Activated CD8-positive, alpha-beta memory T cell treated with anti-CD3 and anti-CD28 coated beads, Interleukin-2, amount 50 U/mL, for 48 hours (primary cell): ENCODE data around the gene CLDN19.
"Not testable (repeated sequence)": the region's sequence is repeated elsewhere in the genome, so short reads cannot be mapped to it uniquely, and the experiment has no call there.

Experiments
- DNase-seq: peaks from one replicate; pipeline ENCODE4 v3.0.0-alpha.2; 2020

Gene CLDN19

DNA sequence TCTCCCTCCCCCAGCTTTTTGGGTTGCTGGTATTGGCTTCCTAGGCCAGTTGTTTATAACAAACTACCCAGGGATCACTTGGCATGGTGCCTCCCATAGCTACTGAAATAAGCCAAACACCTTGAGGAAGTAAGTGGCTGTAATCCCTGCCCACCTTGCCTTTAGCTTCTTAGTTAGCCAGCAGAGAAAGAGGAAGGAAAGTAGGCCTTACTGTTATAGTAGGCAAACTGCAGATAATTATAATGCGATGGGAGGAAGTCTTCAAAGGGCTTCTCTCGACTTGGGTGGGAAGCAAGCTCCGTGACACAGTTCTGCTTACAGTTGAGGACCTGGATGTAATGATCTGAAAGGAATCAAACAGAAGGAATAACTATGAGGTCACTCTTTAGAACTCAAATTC lies 18.6 kb upstream of the CLDN19 start:
- DNase-seq = no peak

- no peak for DNase-seq
These were observed 17.8 kb upstream of the CLDN19 start for GRCh38 chr1:42757892-42758275.

GRCh38 chr1:42756956-42757891 lies 17.2 kb upstream of the CLDN19 start:
- DNase-seq = no peak

- no peak for DNase-seq
These were observed 13.0 kb upstream of the CLDN19 start for GRCh38 chr1:42753070-42753469.

DNA sequence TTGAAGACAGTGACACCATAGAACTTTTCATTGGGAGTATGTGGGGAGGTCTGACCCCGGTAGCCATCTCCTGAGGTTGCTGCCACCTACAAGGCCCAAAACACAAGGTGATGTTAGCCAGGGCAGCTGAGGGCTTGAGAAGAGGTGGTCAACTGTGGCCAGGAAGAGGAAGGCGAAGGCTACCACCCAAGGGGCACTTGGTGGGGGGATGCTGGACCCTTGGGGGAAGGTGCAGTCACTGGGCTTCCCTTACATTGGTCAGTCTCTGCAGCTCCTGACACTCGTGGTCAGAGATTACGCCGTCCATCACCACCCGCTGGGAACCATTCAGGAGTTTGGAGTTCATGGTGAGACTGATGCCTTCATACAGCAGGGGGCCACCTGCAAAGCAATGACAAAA lies 12.2 kb upstream of the CLDN19 start:
- no peak for DNase-seq

GRCh38 chr1:42751511-42752070 lies 11.6 kb upstream of the CLDN19 start:
- not testable (repeated sequence) for DNase-seq

- no peak for DNase-seq
These were observed 10.0 kb upstream of the CLDN19 start for GRCh38 chr1:42750041-42750440.

DNA sequence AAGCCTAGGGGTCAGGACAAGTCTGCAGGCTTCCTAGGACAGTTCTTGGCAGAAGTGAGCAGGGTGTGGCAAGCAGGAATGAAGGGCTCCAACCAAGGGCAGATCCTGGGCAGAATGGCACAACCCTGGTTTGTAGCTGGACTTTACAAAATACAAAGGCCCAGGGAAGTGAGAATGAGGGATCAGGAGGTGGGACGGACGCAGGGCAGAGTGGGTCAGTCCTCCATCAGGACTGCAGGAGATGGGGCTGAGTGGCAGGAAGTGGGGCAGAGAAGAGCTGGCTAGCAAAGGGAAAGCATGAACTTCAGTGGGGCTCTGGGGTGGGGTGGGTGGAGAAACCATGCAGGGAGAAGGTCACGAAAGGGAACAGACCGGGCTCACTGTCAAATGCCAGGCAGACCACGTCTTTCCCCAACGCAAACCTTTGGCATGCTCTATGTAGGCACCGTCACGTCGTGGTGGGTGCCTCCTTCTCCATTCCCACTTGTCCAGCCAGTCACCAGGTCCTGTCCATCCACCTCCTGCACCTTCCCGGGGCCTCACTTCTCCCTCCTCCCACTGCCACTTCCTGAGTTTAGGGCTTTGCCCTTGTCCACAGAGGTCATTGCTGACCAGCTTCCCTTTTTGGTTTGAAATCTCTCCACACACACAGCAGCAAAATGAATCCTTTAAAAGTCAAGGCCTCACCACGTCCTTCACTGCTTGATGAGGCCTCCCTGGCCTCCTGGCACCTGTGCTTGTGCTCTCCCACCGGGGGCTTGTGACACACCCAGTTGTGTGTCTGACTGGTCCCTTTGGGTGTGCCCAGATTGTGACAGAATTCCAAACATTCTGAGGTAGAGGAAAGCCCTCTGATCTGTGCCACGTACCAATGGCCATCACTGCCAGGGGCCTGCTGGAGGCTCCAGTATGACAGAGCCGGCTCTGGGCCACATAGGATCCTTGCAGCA lies 8.7 kb upstream of the CLDN19 start:
- DNase-seq = no peak

- DNase-seq = no peak
These were observed 8.0 kb upstream of the CLDN19 start for GRCh38 chr1:42748021-42748420.

DNA sequence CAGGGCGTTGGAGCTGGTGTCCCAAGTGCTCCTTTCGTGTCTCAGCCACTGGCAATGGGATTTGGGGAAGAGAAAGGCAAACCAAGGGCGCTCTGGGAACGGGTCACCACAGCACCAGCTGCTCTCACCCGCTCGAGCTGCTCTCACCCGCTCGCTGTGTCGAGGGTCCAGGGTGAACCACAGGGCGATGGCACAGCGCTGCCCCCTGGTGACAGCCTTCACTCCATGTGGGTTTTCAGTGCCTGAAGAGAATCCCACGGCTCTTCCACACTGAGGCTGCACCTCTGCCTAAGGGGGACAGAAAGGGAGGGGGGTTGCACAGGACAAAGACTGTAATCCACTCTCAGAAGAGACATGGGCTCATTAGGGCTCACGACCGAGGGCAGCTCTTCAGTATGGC lies 7.1 kb upstream of the CLDN19 start:
- peak; percentile 72 for DNase-seq

DNA sequence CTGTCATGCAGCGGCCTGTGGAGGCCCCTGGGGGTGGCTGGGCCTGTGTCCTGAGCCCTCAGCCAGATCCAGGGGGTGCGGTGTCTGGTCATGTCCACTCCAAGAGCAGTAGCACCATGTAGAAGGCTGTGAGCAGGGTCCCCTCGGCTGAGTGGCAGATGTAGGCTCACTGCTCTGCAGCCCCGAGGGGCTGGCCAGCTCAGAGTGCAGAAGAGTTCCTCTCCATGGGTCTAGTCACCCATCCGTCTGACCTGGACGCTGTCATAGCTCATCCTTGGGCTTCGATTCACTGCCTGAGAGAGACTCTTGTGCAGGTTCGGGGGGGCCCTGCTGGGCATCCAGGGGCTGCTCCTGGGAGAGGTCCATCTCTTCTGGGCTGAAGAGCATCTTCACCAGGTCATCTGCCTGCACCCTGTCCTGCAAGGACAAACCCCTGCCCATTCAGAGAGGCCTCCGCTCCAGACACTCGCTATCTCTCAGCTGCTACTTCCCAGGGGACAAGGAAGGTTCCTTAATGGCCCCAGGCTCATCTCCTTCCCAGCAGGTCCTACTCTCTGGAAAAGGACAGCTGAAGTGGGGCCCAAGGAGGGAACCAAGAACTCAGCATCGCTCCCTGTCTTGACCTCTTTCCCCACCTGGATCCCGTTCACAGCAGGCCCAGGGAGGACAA lies 6.5 kb upstream of the CLDN19 start:
- DNase-seq = peak; percentile 39

DNA sequence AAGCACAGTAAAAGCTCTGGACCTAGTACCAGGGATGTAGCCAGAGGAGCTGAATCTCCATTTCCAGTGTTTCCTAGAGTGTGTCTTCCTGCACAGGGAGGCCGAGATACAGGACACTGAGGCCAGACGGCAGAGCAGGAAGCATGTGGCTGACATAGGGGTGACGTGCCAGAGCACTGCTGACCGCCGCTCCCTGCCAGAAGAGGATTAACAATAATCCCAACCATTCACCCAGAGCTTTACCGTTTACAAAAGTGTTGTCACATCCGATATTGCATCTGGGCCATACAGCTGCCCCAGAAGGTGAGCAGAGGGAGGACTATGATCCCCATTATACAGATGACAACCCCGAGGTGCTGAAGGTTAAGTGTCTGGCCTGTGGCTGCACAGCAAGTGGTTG lies 5.8 kb upstream of the CLDN19 start:
- no peak for DNase-seq

GRCh38 chr1:42744148-42744413 lies 4.0 kb upstream of the CLDN19 start:
- no peak for DNase-seq

- DNase-seq = no peak
These were observed 3.5 kb upstream of the CLDN19 start for GRCh38 chr1:42743317-42744147.

GRCh38 chr1:42742617-42743316 lies 2.7 kb upstream of the CLDN19 start:
- no peak for DNase-seq

- no peak for DNase-seq
These were observed 2.1 kb upstream of the CLDN19 start for GRCh38 chr1:42742141-42742540.

GRCh38 chr1:42741706-42742105 lies 1.7 kb upstream of the CLDN19 start:
- no peak for DNase-seq

GRCh38 chr1:42740851-42741580 lies 980 bp upstream of the CLDN19 start:
- no peak for DNase-seq

GRCh38 chr1:42738678-42739226 lies 1.3 kb downstream of the CLDN19 start:
- no peak for DNase-seq

GRCh38 chr1:42737986-42738677 lies 1.9 kb downstream of the CLDN19 start:
- no peak for DNase-seq
